HG03521 (cell line): ENCODE results near the gene TRIOBP.
"Not testable (repeated sequence)": the region's sequence is repeated elsewhere in the genome, so short reads cannot be mapped to it uniquely, and the experiment has no call there.

Experiments used
- ATAC-seq: cut with Tn5 transposase; IDR thresholded peaks from one replicate; pipeline ENCODE4 v1.9.1; 2021; ENCODE audit warnings: mild to moderate bottlenecking, moderate library complexity; ENCODE audit not compliant: unreplicated experiment

TRIOBP gene

GRCh38 chr22:37771702-37772427 is 75.0 kb downstream of the TRIOBP start:
- ATAC-seq = no peak

- no peak for ATAC-seq
Observed at GRCh38 chr22:37774728-37775127, 77.9 kb downstream of the TRIOBP start.

GRCh38 chr22:37775785-37776638 is 79.2 kb downstream of the TRIOBP start:
- ATAC-seq = no peak

GRCh38 chr22:37776639-37777005 is 79.8 kb downstream of the TRIOBP start:
- ATAC-seq = no peak

GRCh38 chr22:37777122-37777687 is 80.4 kb downstream of the TRIOBP start:
- no peak for ATAC-seq

GRCh38 chr22:37778370-37779009 is 81.6 kb downstream of the TRIOBP start:
- ATAC-seq = no peak

- ATAC-seq = no peak
Observed at GRCh38 chr22:37781434-37782059, 84.7 kb downstream of the TRIOBP start.

GRCh38 chr22:37782340-37783168 is 85.7 kb downstream of the TRIOBP start:
- ATAC-seq = no peak

GRCh38 chr22:37784829-37785495 is 88.1 kb downstream of the TRIOBP start:
- no peak for ATAC-seq

GRCh38 chr22:37790234-37790633 is 93.4 kb downstream of the TRIOBP start:
- no peak for ATAC-seq

- no peak for ATAC-seq
Observed at GRCh38 chr22:37792494-37792893, 95.6 kb downstream of the TRIOBP start.

- ATAC-seq = no peak
Observed at GRCh38 chr22:37794376-37794775, 97.5 kb downstream of the TRIOBP start.

- ATAC-seq = no peak
Observed at GRCh38 chr22:37796079-37796478, 99.2 kb downstream of the TRIOBP start.

- not testable (repeated sequence) for ATAC-seq
Observed at GRCh38 chr22:37797259-37797658, 100.4 kb downstream of the TRIOBP start.

GRCh38 chr22:37797874-37798500 is 101.1 kb downstream of the TRIOBP start:
- no peak for ATAC-seq

- not testable (repeated sequence) for ATAC-seq
Observed at GRCh38 chr22:37799979-37800378, 103.1 kb downstream of the TRIOBP start.

- no peak for ATAC-seq
Observed at GRCh38 chr22:37801946-37802309, 105.1 kb downstream of the TRIOBP start.

- no peak for ATAC-seq
Observed at GRCh38 chr22:37802310-37803194, 105.7 kb downstream of the TRIOBP start.
